ENCODE results near the gene EIF5AL1.

EIF5AL1 gene

DNA sequence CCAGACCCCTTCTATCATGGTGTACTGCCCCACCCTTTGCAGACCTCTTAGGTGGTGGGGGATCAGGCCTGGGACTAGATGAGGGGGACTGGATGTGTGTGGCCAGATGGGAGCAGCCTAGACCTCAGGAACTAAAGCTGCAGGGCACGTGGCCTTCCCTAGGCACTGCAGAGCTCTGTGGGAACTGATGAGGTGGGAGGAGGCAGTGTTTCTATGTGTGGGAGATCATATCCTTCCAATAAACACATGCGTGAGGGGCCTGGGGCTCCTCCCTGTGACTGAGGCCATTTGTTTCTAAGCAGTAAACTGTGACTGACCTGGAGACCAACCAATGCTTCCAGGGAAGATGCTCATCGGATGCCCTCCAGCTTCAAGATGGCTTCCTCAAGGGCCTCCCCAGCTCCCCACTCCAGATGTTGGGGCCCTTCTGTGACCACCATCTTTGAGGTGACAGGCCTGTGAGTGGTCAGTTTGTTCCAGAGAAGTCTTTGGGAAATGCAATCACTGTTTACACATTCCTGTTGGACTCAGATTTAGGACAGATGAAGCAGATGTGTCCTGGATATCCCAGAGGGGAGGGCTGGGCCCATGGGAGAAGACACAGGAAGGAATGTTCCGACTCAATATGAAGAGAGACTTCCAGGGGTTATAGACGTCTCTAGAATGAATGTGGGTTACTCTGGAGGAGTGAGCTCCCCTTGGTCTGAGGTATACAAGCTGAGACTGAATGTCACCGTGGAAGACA lies 43.3 kb upstream of the EIF5AL1 start:
- no peaks in the 10 kb centered on the region for H3K79me2 ChIP-seq (ENCODE audit: low read length)
- H4K20me1 ChIP-seq (ENCODE audit: insufficient read depth, low read length) = no peaks in the 10 kb centered on the region
- TF ChIP-seq EZH2phosphoT487 (IDR thresholded peaks at IDR 0.05; ENCODE audit: low read depth) = no peak
- TF ChIP-seq, protein P1, sequence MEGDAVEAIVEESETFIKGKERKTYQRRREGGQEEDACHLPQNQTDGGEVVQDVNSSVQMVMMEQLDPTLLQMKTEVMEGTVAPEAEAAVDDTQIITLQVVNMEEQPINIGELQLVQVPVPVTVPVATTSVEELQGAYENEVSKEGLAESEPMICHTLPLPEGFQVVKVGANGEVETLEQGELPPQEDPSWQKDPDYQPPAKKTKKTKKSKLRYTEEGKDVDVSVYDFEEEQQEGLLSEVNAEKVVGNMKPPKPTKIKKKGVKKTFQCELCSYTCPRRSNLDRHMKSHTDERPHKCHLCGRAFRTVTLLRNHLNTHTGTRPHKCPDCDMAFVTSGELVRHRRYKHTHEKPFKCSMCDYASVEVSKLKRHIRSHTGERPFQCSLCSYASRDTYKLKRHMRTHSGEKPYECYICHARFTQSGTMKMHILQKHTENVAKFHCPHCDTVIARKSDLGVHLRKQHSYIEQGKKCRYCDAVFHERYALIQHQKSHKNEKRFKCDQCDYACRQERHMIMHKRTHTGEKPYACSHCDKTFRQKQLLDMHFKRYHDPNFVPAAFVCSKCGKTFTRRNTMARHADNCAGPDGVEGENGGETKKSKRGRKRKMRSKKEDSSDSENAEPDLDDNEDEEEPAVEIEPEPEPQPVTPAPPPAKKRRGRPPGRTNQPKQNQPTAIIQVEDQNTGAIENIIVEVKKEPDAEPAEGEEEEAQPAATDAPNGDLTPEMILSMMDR (IDR thresholded peaks at IDR 0.05; ENCODE audit: low read depth, low read length) = no peak
- H2AFZ ChIP-seq (ENCODE audit: low read depth, low read length) = no peak overlapping the region
- H3K4me2 ChIP-seq (ENCODE audit: low read length) = no peak overlapping the region
- no peak overlapping the region for H3K9ac ChIP-seq (ENCODE audit: low read length)
- no peaks in the 10 kb centered on the region for H3K9me3 ChIP-seq (ENCODE audit: insufficient read depth, low read length)
- H3K27ac ChIP-seq (ENCODE audit: low read length) = no peak overlapping the region
- H3K4me1 ChIP-seq (ENCODE audit: low read length) = no peaks in the 10 kb centered on the region
- no peak overlapping the region for H3K4me3 ChIP-seq (ENCODE audit: low read length)
- no peaks in the 10 kb centered on the region for H3K36me3 ChIP-seq (replicated peaks; ENCODE audit: low read depth, low read length)
- H3K27me3 ChIP-seq (ENCODE audit: low read depth, low read length) = no peaks in the 10 kb centered on the region

DNA sequence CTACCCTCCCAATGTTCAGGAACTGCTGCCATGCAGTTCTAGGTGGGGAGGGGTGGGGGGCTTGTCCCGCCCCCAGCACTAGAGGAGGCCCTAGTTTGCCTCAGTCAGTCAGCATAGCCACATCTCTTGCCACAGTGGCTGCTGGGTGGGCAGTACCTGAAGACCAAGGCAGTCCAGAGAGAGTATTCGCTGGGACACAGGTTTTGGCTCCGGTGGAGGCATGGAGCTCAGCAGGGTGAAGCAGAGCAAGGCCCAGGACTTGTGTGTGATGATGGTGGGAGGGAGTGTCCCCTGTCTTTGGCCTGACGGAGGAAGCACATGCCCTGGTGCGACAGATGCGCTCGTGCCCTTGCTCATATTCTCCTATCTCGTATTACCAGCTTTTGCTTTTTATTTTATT lies 42.2 kb upstream of the EIF5AL1 start:
- no peaks in the 10 kb centered on the region for H3K9me3 ChIP-seq (ENCODE audit: insufficient read depth, low read length)
- no peak overlapping the region for H2AFZ ChIP-seq (ENCODE audit: low read depth, low read length)
- H3K36me3 ChIP-seq (replicated peaks; ENCODE audit: low read depth, low read length) = no peaks in the 10 kb centered on the region
- H4K20me1 ChIP-seq (ENCODE audit: insufficient read depth, low read length) = no peaks in the 10 kb centered on the region
- TF ChIP-seq, protein P1 (IDR thresholded peaks at IDR 0.05; ENCODE audit: low read depth, low read length) = no peak
- no peak for TF ChIP-seq EZH2phosphoT487 (IDR thresholded peaks at IDR 0.05; ENCODE audit: low read depth)
- no peak overlapping the region for H3K9ac ChIP-seq (ENCODE audit: low read length)
- no peaks in the 10 kb centered on the region for H3K4me1 ChIP-seq (ENCODE audit: low read length)
- H3K27me3 ChIP-seq (ENCODE audit: low read depth, low read length) = no peaks in the 10 kb centered on the region
- no peaks in the 10 kb centered on the region for H3K79me2 ChIP-seq (ENCODE audit: low read length)
- H3K4me3 ChIP-seq (ENCODE audit: low read length) = no peak overlapping the region
- H3K27ac ChIP-seq (ENCODE audit: low read length) = no peak overlapping the region
- H3K4me2 ChIP-seq (ENCODE audit: low read length) = no peak overlapping the region

DNA sequence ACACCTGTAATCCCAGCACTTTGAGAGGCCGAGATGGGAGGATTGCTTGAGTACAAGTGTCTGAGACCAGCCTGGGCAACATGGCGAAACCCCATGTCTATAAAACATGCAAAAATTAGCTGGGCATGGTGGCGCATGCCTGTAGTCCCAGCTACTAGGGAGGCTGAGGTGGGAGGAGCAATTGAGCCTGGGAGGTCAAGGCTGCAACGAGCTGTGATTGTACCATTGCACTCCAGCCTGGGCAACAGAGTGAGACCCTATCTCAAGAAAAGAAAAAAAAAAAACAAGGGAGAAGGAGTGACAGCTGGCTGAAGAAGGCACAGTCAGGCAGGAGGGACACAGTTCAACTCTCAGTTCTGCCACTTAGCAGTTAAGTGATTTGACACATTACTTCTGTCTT lies 40.6 kb upstream of the EIF5AL1 start:
- Histone ChIP-seq H3K4me2 (ENCODE audit: low read length) (no peak overlapping the region), H3K9me3 (ENCODE audit: insufficient read depth, low read length) (no peaks in the 10 kb centered on the region), H3K36me3 (replicated peaks; ENCODE audit: low read depth, low read length) (no peaks in the 10 kb centered on the region), H3K27ac (ENCODE audit: low read length) (no peak overlapping the region), H3K9ac (ENCODE audit: low read length) (no peak overlapping the region), H2AFZ (ENCODE audit: low read depth, low read length) (no peak overlapping the region), H3K27me3 (ENCODE audit: low read depth, low read length) (peaks cover 7% of the 10 kb centered on the region; the same call in 1 of the 2 replicates), H3K79me2 (ENCODE audit: low read length) (no peaks in the 10 kb centered on the region), H3K4me1 (ENCODE audit: low read length) (no peaks in the 10 kb centered on the region), H3K4me3 (ENCODE audit: low read length) (no peak overlapping the region), H4K20me1 (ENCODE audit: insufficient read depth, low read length) (no peaks in the 10 kb centered on the region)
- TF ChIP-seq, protein P1 (IDR thresholded peaks at IDR 0.05; ENCODE audit: low read depth, low read length) = no peak
- TF ChIP-seq EZH2phosphoT487 (IDR thresholded peaks at IDR 0.05; ENCODE audit: low read depth) = no peak

DNA sequence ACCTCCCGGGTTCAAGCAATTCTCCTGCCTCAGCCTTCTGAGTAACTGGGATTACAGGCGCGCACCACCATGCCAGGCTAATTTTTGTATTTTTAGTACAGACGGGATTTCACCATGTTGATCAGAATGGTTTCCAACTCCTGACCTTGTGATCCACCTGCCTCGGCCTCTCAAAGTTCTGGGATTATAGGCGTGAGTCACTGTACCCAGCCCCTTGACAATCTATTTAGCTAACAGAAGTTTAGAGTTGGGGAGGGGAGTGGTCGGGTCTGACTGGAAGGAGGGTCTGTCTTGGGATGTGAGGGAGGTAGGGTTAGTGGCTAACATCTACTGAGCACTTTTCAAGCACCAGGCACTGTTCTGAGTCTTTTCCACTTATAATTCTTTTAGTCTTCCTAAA lies 39.9 kb upstream of the EIF5AL1 start:
- H3K9me3 ChIP-seq (ENCODE audit: insufficient read depth, low read length) = no peaks in the 10 kb centered on the region
- H3K36me3 ChIP-seq (replicated peaks; ENCODE audit: low read depth, low read length) = no peaks in the 10 kb centered on the region
- no peak overlapping the region for H3K9ac ChIP-seq (ENCODE audit: low read length)
- no peak overlapping the region for H3K4me3 ChIP-seq (ENCODE audit: low read length)
- no peaks in the 10 kb centered on the region for H3K79me2 ChIP-seq (ENCODE audit: low read length)
- no peak overlapping the region for H3K4me2 ChIP-seq (ENCODE audit: low read length)
- H4K20me1 ChIP-seq (ENCODE audit: insufficient read depth, low read length) = no peaks in the 10 kb centered on the region
- H3K27me3 ChIP-seq (ENCODE audit: low read depth, low read length) = peaks cover 7% of the 10 kb centered on the region; the same call in 1 of the 2 replicates
- TF ChIP-seq, protein P1 (IDR thresholded peaks at IDR 0.05; ENCODE audit: low read depth, low read length) = no peak
- no peak for TF ChIP-seq EZH2phosphoT487 (IDR thresholded peaks at IDR 0.05; ENCODE audit: low read depth)
- no peaks in the 10 kb centered on the region for H3K4me1 ChIP-seq (ENCODE audit: low read length)
- no peak overlapping the region for H2AFZ ChIP-seq (ENCODE audit: low read depth, low read length)
- H3K27ac ChIP-seq (ENCODE audit: low read length) = no peak overlapping the region

Data from OCI-LY3 (cell line).